Right forelimb (tissue), 1 donor: ENCODE data around the gene SCN3A.

Experiments used
- DNase-seq: peaks from one replicate; pipeline ENCODE4 v3.0.0-alpha.2; 2018

SCN3A gene

DNA sequence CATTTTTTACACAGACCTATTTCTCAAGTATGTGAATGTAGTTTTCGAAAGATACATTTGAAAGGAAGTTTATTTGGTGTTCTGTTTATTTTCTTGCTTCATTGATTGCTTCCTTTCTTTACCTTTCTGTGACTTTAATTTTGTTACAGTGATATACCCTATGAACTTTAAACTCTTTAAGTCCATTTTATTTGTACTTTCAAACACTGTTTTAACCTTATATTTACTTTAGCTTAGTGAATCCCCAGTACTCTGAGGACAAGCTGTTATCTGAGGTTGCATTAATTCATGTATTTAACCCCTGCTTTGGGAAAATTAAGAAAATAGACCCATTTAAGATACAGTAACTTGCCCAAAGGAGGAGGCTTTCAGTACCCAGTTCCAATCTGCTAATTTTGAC, 93.5 kb downstream of the SCN3A start:
- no peak for DNase-seq

DNA sequence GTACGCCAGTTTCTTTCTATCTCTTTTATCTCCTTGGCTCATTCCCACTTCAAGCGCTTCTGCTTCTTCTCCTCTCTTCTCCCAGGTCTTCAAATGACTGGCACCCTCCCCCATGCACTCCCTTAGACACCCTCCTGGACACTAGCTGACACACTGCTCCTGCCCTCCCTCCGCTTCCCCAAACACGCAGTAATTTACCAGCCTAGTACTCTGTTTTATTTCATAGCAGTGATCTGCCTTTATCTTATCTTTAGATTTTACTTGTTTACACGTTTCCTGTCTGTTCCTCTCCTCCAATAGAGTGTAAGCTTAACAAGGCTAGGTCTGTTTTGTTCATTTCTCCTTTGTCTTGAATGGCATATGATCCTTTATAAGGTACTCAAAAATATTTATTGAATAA, 93.9 kb downstream of the SCN3A start:
- DNase-seq, result no peak

DNA sequence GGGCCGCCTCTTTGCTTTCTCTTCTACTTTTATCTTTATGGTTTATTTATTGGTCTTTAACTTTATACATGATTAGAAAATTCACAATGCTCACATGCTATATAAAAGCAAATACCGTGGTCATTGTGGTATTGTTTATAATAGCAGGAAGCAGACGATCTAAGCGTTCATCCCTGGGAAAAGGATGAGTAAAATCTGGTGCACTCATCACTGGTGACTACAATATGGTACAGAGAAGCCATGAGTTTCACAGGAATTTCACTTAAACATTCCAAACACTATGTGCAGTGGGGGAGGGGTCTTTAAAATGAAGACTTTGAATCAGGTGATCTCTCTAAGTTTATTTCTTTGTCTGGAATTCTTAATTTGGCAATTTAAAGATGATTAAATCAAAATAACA, 97.9 kb downstream of the SCN3A start:
- no peak for DNase-seq

DNA sequence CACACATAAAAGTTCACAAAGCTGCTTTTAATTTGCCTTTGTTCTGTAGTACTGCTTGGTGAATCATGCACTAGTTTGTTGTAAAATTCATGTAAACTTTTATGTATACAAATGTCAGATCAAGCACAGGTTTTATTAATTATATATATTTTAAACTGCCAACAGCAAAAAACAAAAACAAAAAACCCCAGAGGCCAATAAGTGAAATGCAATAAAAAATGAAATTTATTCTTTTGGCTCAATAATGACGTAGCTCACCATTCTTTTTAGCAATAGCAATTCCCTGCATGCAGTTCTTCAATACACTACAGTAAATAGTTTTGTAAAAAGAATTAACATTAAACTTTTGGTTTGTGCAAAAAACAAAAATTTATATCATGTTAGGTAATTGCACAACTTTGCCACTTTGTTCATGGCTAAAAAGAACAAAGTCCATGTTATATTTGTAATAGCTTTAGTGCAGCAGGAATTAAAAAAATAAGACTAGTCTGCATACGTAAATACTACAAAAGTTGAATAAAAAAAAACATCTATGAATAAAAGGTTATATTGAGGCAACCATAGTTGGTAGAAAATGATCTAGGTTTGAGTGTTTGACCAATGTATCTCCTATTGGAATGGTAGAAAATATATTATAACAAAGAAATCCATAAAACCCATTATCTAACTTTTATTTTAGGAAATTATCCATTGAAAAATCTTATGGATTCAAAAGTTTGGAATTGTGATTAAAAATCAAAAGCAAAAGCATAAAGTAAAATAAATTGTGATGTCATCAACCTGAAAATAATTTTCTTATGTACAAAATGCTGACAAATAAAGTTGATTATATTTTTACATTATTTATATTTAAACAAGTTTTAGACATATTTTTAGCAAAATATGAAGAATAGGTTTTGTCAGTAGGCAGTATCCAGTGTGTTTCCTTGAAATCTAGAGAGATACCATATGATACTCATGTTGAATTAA, 115.6 kb downstream of the SCN3A start:
- no peak for DNase-seq

DNA sequence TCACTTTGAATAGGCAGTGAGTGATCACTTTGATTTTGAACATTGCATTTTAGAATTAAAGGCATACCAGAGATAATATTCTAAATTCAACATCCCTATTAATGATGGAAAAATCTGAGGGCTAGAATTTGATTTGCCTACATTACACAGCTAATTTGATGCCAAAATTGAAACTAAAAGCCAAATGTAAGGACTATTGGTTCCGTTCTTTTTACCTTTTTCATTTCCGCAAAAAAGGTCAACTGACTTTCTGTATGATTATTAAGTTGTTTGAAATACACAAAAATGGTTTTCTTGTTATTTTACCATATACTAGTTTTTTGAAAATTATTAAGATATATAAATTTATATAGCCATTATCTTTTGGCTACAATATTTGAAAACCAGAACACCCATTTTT, 117.5 kb downstream of the SCN3A start:
- DNase-seq, result no peak

DNA sequence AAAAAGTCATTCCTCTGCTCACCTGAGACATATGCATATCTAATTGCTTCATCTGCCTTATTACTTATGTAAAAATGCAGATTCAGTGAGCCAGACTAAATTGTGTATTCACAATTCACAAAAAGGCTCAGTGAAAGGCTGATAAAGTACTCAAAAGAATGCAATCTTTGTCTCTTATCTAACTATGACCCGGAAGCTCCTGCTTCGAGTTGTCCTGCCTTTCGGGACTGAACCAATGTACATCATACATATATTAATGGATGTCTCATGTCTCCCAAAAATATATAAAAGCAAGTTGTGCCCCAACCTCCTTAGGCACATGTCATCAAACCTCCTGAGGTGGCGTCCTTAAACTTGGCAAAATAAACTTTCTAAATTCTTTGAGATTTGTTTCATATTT, 120.5 kb downstream of the SCN3A start:
- DNase-seq, result no peak

DNA sequence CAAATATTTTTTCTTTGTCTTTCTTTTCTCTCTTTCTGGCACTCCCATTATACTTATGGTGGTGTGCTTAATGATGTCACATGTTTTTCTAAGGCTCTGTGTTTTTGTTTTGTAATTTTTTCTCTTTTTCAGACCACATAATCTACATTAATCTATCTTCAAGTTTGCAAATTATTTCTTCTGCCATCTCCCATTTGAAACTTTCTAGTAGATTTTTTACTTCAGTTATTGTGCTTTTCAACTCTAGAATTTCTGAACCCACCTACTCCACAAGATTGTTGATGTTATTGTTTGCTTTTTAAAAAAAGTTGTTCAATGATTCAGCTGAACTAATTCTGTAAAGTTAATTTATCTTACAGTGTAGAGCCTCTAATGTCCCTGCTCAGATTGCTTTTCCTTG, 121.4 kb downstream of the SCN3A start:
- DNase-seq, result no peak

DNA sequence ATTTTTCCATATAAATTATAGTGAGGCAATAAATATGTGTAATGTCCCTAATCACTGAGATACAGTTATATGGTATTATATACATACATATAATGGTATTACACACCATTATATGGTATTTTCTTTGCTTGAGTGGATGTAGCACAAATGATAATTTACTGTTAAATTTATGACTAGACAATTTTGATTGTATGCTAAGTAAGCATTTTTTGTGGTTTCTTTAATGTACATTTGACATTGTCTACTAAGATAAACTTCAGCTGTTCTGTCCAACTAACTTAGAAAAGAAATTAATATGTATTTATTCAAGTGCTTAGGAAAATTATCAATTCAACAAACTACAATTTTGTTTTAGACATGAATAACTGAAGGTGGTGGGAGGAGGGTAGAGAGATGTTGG, 122.6 kb downstream of the SCN3A start:
- no peak for DNase-seq

DNA sequence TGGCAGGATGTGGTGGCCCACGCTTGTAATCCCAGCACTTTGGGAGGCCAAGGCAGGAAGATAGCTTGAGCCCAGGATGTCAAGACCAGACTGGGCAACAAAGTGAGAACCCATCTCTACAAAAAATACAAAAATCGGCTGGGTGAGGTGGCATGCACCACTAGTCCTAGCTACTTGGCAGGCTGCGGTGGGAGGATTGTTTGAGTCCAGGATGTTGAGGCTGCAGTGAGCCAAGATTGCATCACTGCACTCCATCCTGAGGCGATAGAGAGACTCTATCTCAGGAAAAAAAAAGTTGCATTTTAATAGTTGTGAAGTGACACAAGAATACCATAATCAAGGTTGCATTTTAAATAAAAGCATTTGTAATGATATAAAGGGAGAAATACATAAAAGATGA, 124.4 kb downstream of the SCN3A start:
- DNase-seq, result no peak

DNA sequence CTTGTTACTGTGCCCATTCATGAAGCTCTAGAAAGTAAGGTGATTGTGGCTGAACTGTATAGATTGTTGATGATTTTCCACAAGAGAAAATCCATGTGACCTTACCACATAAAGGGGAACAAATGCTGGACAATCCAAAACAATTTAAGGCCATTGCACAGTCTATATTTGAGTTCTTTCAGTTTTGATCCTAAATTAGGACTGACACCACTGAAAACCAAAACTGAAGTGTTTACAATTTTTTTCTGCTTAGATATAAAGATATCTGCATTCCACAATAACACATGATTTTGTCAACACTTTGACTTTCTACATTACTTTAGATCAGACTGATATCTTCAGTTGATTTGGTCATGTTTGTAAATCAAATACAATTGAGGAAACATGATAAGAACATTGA, 124.9 kb downstream of the SCN3A start:
- no peak for DNase-seq

DNA sequence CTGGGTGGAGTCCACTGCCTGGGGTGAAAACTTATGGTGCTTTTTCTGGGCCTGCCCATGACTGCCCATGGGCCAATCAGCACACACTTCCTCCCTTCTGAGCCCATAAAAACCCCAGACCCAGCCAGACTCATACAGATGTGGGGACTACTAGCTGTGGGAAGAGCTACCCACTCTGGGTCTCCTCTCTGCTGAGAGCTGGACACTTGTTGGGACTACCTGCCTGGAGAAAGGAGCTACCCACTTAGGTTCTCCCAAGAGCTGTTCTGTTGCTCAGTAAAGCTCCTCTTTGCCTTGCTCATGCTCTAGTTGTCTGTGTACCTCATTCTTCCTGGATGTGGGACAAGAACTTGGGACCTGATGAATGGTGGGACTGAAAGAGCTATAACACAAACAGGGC, 129.0 kb downstream of the SCN3A start:
- DNase-seq, result no peak

DNA sequence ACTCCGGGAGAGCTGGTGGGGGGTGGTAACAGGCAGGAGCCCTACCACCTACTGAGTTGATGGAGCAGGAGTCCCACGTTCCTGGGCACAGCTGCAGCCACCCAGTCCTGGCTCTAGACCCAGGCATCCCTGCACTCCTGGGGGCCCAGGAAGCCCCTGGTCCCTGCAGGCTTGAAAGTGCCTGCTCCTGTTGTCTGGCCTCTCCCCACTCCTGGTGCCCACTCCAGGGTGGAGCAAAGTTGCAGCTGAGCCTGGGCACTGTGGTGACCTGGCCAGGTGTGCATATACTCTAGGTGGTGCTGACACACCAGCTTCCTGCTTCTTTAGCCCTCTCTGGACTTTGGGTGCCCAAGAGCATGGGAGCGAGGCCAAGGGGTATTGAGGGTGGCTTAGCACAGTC, 129.5 kb downstream of the SCN3A start:
- no peak for DNase-seq

DNA sequence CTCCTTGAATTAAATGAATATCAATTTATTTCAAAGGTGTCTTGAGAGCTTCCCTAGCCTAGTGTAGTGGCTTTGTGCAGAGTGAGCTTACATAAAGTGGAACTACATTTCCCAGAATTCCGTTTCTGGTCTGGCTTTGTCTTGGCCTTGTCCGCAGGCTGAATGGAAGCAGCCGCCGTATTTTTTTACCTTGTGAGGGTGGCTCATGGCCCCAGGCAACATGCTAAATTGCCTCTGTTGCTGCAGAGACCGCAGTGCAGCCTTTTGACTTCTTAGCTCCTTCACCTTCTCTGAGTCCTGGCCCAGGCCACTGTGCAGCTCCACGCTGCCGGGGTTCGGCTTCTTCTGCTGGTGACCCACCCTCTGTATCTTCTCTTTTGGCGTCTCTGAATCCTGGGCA, 133.8 kb downstream of the SCN3A start:
- DNase-seq, result no peak

DNA sequence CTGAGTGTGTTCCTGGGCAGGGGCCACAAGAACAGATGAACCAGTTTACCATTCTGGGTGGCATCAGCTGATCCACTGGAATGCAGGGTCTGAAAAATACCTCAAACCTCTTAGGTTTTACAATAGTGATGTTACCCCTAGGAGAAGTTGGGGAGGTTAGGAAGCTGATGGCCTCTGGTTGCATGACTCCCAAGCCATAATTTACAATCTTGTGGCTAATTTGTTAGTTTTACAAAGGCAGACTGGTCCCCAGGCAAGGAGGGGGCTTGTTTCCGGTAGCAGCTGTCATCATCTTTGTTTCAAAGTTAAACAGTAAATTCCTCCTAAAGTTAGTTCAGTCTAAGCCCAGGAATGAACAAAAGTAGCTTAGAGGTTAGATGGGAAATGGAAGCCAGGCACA, 134.7 kb downstream of the SCN3A start:
- no peak for DNase-seq

DNA sequence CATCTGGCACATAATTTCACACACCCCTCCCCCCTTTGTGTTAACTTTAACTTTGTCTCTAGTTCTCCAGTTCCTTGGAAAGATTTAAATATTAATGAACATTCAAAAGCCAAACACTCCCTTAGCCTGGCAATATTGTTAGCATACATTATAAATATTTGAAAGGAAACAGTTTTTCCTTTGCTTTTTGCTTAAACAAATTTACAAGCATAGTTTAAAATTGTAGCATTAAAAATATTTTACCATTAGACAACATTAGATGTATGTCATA, 135.4 kb downstream of the SCN3A start:
- DNase-seq, result no peak

DNA sequence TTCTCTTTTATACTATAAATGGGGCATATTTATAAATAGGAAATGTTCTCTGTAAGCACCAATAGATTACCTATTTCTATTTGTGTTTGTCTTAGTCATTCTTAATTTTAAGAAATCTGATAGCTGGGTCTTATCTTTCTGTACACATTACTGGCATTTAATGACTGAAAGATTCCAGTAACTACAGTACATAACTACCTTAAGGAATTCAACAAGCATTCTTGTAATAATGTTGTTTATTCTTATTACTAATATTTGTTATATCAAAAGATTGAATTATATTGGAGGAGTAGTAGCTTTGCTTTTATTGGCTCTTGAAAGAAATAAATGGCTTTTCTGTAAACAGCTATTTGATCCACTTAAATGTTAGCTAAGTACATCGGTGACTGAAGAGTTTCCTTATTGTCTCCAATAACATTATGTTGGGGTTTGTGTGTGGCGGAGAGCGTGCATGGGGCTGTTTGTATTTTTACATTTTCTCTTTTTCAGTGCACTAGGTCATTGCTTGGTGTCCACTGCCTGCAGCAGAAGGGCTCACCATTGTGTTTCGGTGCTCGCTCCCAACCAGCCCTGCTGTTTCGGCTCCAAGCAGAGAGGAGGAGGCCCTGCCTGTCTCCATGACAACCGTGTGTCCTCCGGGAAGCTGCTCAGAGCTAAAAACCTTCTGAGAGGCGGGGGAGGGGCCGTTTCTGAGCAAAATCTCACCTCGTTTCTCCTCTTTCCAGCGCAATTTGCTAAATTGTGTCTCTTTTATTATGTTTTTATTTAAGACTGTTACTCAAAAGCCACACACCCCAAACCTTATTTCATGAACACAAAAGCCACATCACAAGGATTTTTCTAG, 136.0 kb downstream of the SCN3A start:
- peak; percentile 67 for DNase-seq

DNA sequence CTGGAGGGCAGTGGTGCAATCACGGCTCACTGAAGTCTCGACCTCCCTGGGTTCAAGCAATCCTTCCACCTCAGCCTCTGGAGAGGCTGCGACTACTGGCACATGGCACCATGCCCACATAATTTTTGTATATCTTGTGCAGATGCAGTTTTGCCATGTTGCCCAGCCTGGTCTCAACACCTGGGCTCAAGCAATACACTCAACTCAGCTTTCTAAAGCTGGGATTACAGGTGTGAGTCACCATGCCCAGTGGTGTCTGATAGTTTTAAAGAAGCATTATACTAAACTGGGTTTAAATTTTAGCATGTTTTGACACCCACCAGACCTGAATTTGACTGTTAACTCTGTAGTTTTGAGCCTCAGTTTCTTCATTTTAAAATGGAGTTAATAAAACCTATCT, 139.1 kb downstream of the SCN3A start:
- no peak for DNase-seq

DNA sequence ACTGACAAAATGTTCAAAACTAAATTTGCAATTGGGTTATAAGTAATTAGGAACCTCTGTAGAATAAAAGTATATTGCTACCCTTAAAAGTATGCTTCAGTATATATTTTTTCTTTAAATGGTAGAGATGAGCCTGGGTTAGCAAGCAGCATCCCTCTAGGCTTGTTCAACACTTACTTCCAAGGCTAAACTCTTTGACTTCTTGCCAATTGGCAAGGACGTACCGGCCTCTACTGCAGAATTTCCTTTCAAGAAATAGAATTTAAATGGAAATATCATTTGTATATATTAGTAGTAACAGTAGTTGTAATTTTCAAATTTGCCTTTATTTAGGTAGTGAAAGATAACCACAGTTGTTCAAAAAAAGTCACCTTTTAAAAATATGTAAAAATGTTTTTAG, 143.4 kb downstream of the SCN3A start:
- no peak for DNase-seq

DNA sequence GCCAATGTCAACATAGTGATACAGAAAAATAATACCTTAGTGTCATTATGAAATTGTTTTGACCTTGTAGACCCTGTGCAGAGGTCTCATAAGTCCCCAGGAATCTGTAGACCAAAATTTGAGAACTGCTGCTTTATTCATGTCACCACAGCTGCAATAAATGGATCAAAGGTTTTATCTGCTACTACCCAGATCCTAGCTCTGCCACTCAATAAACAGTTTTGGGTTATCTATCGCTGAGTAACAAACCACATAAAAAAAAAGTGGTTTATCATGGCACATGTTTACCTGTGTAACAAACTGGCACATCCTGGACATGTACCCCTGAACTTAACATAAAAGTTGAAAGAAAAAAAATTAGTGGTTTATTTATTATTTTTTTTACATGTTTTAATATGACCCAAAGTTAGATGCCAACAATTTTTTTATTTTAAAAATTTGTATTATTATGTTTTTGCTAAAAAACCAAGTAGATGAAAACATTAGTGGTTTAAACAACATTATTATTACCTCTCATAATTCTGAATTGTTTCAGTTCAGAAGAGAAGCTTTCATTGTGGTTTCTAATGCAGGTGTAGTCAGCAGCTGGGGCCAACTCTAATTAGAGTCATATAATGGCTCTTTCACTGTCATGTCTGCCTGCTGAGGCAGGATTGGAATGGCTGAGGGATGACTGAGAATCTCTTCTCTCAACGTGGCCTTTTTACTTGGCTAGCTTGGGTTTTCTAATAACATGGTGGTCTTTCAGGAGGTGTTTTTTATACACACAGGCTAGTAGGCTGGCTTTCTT, 145.2 kb downstream of the SCN3A start:
- no peak for DNase-seq

DNA sequence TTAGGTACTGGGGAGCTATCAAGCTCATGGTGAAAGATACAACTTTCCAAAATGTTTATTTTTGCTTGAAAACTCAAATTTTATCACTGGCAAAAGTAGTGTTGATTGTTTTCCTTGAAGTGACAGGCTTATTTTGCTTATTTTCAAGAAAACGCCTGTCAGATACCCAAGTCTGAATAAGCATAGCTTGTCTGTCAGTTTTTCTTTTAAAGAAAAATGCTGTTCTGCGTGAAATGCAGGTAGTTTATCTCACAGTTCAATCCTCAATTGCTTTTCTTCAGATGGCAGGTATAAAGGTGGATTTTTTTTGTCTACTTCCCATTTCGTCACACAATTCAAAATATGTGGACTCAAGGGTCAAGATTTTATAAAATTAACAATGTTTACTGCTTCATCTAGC, 145.9 kb downstream of the SCN3A start:
- no peak for DNase-seq

DNA sequence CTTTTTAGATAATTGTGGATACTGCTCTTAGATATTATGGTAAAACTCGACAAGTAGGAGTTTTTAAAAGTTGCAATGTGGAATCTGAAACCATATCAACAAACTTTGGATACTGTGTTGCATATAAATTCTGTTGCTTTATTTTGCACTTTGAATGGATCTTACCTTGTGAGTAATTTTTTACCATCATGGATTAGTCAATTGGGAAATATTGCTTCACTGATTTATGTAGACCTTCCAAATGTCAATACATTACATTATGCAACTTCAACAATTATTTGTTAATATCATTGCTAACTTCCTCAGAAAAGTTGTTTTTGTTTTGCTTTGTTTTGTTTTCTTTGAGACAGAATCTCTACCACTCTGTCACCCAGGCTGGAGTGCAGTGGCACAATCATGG, 146.5 kb downstream of the SCN3A start:
- no peak for DNase-seq

DNA sequence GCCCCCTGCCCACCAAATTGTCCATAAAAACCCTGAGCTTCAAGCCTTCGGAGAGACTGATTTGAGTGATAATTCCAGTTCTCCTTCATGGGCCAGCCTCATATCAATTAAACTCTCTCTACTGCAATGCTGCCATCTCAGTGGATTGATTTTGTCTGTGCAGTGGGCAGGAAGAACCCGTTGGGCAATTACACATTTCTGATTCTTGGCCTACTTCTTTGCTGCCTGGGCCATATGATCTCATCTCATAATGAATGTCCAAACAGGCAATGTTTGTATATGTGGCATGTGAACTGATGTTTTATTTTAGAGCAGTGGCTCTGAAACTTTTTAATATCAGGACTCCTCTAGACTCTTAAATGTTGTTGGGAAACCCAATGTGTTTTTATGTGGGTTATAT, 147.3 kb downstream of the SCN3A start:
- DNase-seq, result no peak

DNA sequence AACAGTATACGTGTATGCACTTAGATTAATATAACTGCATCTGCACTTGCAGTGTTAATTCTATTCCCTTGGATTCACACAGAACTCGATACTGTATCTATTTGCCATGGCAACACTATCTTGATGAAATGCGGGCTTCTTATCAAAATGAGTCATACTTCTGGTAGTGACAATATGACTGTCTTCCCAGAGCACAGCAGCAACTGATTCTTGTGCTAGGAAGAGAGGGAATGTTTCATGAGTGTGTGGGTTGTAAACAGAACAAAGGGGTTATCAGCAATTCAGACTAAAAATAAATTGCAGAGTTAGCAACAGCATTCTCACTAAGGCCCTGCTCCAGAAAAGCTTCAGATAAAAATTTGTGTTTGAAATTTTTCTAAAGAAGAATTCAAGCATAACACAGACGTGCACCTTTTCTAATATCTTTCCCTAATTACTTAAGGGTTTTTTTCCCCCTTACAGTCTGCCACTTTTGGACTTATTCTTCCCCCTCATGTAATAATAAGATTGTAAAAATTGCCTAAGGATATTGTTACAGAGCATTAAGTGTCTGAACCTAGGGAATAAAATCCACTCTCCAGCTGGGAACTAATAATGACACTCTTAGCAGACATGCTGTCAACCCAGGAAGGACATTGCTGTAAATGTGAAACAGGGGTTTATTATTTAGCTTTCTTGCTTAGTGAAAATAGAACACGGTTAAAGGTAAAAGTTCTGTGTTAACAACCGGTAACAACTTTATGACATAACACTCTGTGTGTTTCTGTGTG, 148.6 kb downstream of the SCN3A start:
- no peak for DNase-seq
